Mesendoderm (in vitro differentiated cells): ENCODE data around the gene MAD1L1.

ENCODE experiments used
- DNase-seq: peaks from one replicate; pipeline ENCODE4 v3.0.0; 2013
- H2AK5ac ChIP-seq: 2 replicates; pipeline ENCODE4 v1.6.1; 2013; ENCODE audit warnings: low read length, inconsistent platforms
- H2BK120ac ChIP-seq: 2 replicates; pipeline ENCODE4 v1.6.1; 2013; ENCODE audit warnings: low read depth, mild to moderate bottlenecking, low read length, moderate library complexity, mixed read lengths
- H2BK15ac ChIP-seq: replicated peaks from 2 replicates; pipeline ENCODE4 v1.6.1; 2013; ENCODE audit warnings: low read depth, mild to moderate bottlenecking, moderate library complexity
- H2BK5ac ChIP-seq: 2 replicates; pipeline ENCODE4 v1.6.1; 2013; ENCODE audit warnings: low read length, inconsistent platforms
- H3K18ac ChIP-seq: 2 replicates; pipeline ENCODE4 v1.6.1; 2013; ENCODE audit warnings: mild to moderate bottlenecking, low read length, mixed read lengths
- H3K23ac ChIP-seq: one replicate; pipeline ENCODE4 v1.6.1; 2013; ENCODE audit warnings: low read length
- H3K27ac ChIP-seq: 2 replicates; pipeline ENCODE4 v1.5.1; 2013; ENCODE audit warnings: low read depth, mild to moderate bottlenecking, inconsistent platforms, low read length, moderate library complexity
- H3K27me3 ChIP-seq: 2 replicates; pipeline ENCODE4 v1.6.1; 2013; ENCODE audit warnings: low read length, control low read depth, mild to moderate bottlenecking, inconsistent platforms; ENCODE audit not compliant: insufficient read depth, poor library complexity
- H3K36me3 ChIP-seq: 2 replicates; pipeline ENCODE4 v1.6.1; 2013; ENCODE audit warnings: low read length, inconsistent platforms; ENCODE audit not compliant: control insufficient read depth, insufficient read depth
- H3K4ac ChIP-seq: one replicate; pipeline ENCODE4 v1.6.1; 2013; ENCODE audit warnings: low read depth, mild to moderate bottlenecking, low read length, moderate library complexity
- H3K4me1 ChIP-seq: 2 replicates; pipeline ENCODE4 v1.6.1; 2013; ENCODE audit warnings: low read depth, low read length, inconsistent platforms; ENCODE audit not compliant: control insufficient read depth
- H3K4me2 ChIP-seq: 2 replicates; pipeline ENCODE4 v1.6.1; 2013; ENCODE audit warnings: low read length
- H3K4me3 ChIP-seq: 2 replicates; pipeline ENCODE4 v1.5.1; 2013; ENCODE audit warnings: mild to moderate bottlenecking, low read length
- H3K56ac ChIP-seq: one replicate; pipeline ENCODE4 v1.6.1; 2013; ENCODE audit warnings: low read length
- H3K79me1 ChIP-seq: 2 replicates; pipeline ENCODE4 v1.6.1; 2013; ENCODE audit warnings: low read length, inconsistent platforms
- H3K79me2 ChIP-seq: 2 replicates; pipeline ENCODE4 v1.6.1; 2013; ENCODE audit warnings: mild to moderate bottlenecking, low read length; ENCODE audit not compliant: control insufficient read depth, insufficient read depth
- H3K9ac ChIP-seq: 2 replicates; pipeline ENCODE4 v1.6.1; 2013; ENCODE audit warnings: low read length, inconsistent platforms
- H4K5ac ChIP-seq: one replicate; pipeline ENCODE4 v1.6.1; 2013; ENCODE audit warnings: low read length
- H4K8ac ChIP-seq: one replicate; pipeline ENCODE4 v1.6.1; 2013; ENCODE audit warnings: low read depth, mild to moderate bottlenecking, control low read depth, low read length, moderate library complexity
- WGBS: extraction: QIAGEN DNeasy Blood & Tissue Kit; methylation state at CpG from one replicate; pipeline ENCODE4 v1.1.7; 2013; ENCODE audit warnings: low lambda C conversion rate, missing lambda C conversion rate; ENCODE audit not compliant: insufficient coverage; ENCODE audit errors: extremely low coverage; 5-methylcytosine and 5-hydroxymethylcytosine counted together

Gene MAD1L1

GRCh38 chr7:2120841-2121830 lies 111.6 kb downstream of the MAD1L1 start:
- no peak overlapping the region for H4K5ac ChIP-seq
- no peaks in the 10 kb centered on the region for H3K4me1 ChIP-seq
- no peak overlapping the region for H3K4me2 ChIP-seq
- no peak overlapping the region for H3K23ac ChIP-seq
- no peak overlapping the region for H3K4ac ChIP-seq
- H2AK5ac ChIP-seq, result no peak overlapping the region
- H3K79me2 ChIP-seq, result no peaks in the 10 kb centered on the region
- H3K4me3 ChIP-seq, result no peak overlapping the region
- H2BK120ac ChIP-seq, result no peak overlapping the region
- H3K36me3 ChIP-seq, result no peaks in the 10 kb centered on the region
- no CpG with 5 or more reads among the region's 37 CpGs for WGBS
- DNase-seq, result no peak
- no peak overlapping the region for H3K56ac ChIP-seq
- H3K79me1 ChIP-seq, result no peaks in the 10 kb centered on the region
- H3K27ac ChIP-seq, result no peak overlapping the region
- H3K18ac ChIP-seq, result no peak overlapping the region
- no peak overlapping the region for H2BK15ac ChIP-seq
- no peak overlapping the region for H2BK5ac ChIP-seq
- no peak overlapping the region for H3K9ac ChIP-seq
- no peaks in the 10 kb centered on the region for H3K27me3 ChIP-seq
- no peak overlapping the region for H4K8ac ChIP-seq

GRCh38 chr7:2120251-2120660 lies 112.5 kb downstream of the MAD1L1 start:
- Histone ChIP-seq H3K27me3 (no peaks in the 10 kb centered on the region), H3K4me3 (no peak overlapping the region), H3K79me2 (no peaks in the 10 kb centered on the region), H2AK5ac (no peak overlapping the region), H3K56ac (no peak overlapping the region), H2BK15ac (no peak overlapping the region), H3K23ac (no peak overlapping the region), H3K36me3 (no peaks in the 10 kb centered on the region), H3K27ac (no peak overlapping the region), H4K5ac (no peak overlapping the region), H3K18ac (no peak overlapping the region), H3K4me2 (no peak overlapping the region), H2BK5ac (no peak overlapping the region), H3K79me1 (no peaks in the 10 kb centered on the region), H4K8ac (no peak overlapping the region), H3K9ac (no peak overlapping the region), H3K4me1 (no peaks in the 10 kb centered on the region), H2BK120ac (no peak overlapping the region), H3K4ac (no peak overlapping the region)
- no peak for DNase-seq
- no CpG with 5 or more reads among the region's 12 CpGs for WGBS

GRCh38 chr7:2118630-2119190 lies 114.0 kb downstream of the MAD1L1 start:
- Histone ChIP-seq H2BK15ac (no peak overlapping the region), H2AK5ac (no peak overlapping the region), H3K56ac (no peak overlapping the region), H3K9ac (no peak overlapping the region), H2BK5ac (no peak overlapping the region), H3K79me1 (no peaks in the 10 kb centered on the region), H4K5ac (no peak overlapping the region), H3K27ac (no peak overlapping the region), H4K8ac (no peak overlapping the region), H3K4me2 (no peak overlapping the region), H3K79me2 (no peaks in the 10 kb centered on the region), H3K18ac (no peak overlapping the region), H3K4ac (no peak overlapping the region), H3K23ac (no peak overlapping the region), H3K4me1 (no peaks in the 10 kb centered on the region), H2BK120ac (no peak overlapping the region), H3K4me3 (no peak overlapping the region), H3K36me3 (no peaks in the 10 kb centered on the region), H3K27me3 (no peaks in the 10 kb centered on the region)
- DNase-seq, result no peak
- WGBS, result no CpG with 5 or more reads among the region's 25 CpGs

GRCh38 chr7:2118056-2118455 lies 114.7 kb downstream of the MAD1L1 start:
- Histone ChIP-seq H3K36me3 (no peaks in the 10 kb centered on the region), H3K9ac (no peak overlapping the region), H3K4me3 (no peak overlapping the region), H3K18ac (no peak overlapping the region), H3K27ac (no peak overlapping the region), H3K4me1 (no peaks in the 10 kb centered on the region), H2BK120ac (no peak overlapping the region), H3K4me2 (no peak overlapping the region), H3K79me1 (no peaks in the 10 kb centered on the region), H3K56ac (no peak overlapping the region), H3K23ac (no peak overlapping the region), H3K4ac (no peak overlapping the region), H4K5ac (no peak overlapping the region), H4K8ac (no peak overlapping the region), H2AK5ac (no peak overlapping the region), H3K27me3 (no peaks in the 10 kb centered on the region), H2BK5ac (no peak overlapping the region), H3K79me2 (no peaks in the 10 kb centered on the region), H2BK15ac (no peak overlapping the region)
- WGBS, result no CpG with 5 or more reads among the region's 11 CpGs
- no peak for DNase-seq

- WGBS, result no CpG with 5 or more reads among the region's 4 CpGs
- no peak overlapping the region for H3K4ac ChIP-seq
- H3K79me2 ChIP-seq, result no peaks in the 10 kb centered on the region
- no peak overlapping the region for H2BK15ac ChIP-seq
- no peak overlapping the region for H3K23ac ChIP-seq
- H3K56ac ChIP-seq, result no peak overlapping the region
- H2AK5ac ChIP-seq, result no peak overlapping the region
- no peak overlapping the region for H2BK5ac ChIP-seq
- no peak overlapping the region for H4K5ac ChIP-seq
- H3K18ac ChIP-seq, result no peak overlapping the region
- H3K27me3 ChIP-seq, result no peaks in the 10 kb centered on the region
- no peak overlapping the region for H4K8ac ChIP-seq
- H2BK120ac ChIP-seq, result no peak overlapping the region
- H3K4me1 ChIP-seq, result no peaks in the 10 kb centered on the region
- H3K79me1 ChIP-seq, result no peaks in the 10 kb centered on the region
- no peak overlapping the region for H3K27ac ChIP-seq
- no peaks in the 10 kb centered on the region for H3K36me3 ChIP-seq
- H3K4me3 ChIP-seq, result no peak overlapping the region
- H3K4me2 ChIP-seq, result no peak overlapping the region
- DNase-seq, result no peak
- no peak overlapping the region for H3K9ac ChIP-seq
Observed at GRCh38 chr7:2117646-2118045, 115.1 kb downstream of the MAD1L1 start.
